Astrocyte (in vitro differentiated cells and primary cell): ENCODE data around the gene GLP1R.

Source experiments
- EZH2 ChIP-seq: IDR thresholded peaks from 2 replicates; pipeline ENCODE4 v1.6.1; 2012; ENCODE audit warnings: mild to moderate bottlenecking, low read length, inconsistent platforms; ENCODE audit not compliant: insufficient read depth
- TF ChIP-seq, protein P1 (sequence below): IDR thresholded peaks from 2 replicates; pipeline ENCODE4 v1.5.1; 2011; ENCODE audit warnings: low read depth, mild to moderate bottlenecking, inconsistent platforms, low read length, moderate library complexity; ENCODE audit not compliant: insufficient read depth

DNA sequence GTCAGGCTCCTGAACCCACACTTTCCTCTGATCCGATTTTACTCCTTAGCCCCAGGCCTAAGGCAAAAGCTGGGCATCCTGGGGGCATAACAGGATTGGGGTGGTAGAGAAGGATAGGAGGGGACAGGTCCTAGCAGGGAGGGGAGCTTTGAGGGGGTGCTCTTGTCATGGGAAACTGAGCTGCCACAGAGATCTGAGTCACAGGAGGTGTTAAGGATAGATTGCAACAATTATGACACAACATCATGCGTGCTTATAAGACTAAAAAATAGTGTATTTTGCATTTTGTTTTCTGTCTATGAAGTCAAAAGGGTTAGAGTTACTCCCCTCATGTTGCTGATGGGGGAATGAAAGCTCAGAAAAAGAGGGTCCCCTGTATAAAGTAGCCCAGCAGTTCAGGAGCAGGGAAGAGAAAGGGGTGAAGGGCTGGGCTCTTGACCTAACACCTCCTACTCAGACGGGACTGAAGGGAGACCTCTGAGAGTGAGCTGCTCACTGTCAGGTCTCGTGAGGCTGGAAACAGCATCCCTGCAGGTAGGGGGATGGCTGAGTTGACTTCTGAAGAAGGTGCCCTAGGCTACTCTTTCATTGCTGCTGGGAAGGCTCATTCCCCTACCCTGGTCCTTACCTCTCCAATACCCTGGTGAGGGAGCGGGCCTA is 2.0 kb downstream of the GLP1R start:
- TF ChIP-seq, protein P1, sequence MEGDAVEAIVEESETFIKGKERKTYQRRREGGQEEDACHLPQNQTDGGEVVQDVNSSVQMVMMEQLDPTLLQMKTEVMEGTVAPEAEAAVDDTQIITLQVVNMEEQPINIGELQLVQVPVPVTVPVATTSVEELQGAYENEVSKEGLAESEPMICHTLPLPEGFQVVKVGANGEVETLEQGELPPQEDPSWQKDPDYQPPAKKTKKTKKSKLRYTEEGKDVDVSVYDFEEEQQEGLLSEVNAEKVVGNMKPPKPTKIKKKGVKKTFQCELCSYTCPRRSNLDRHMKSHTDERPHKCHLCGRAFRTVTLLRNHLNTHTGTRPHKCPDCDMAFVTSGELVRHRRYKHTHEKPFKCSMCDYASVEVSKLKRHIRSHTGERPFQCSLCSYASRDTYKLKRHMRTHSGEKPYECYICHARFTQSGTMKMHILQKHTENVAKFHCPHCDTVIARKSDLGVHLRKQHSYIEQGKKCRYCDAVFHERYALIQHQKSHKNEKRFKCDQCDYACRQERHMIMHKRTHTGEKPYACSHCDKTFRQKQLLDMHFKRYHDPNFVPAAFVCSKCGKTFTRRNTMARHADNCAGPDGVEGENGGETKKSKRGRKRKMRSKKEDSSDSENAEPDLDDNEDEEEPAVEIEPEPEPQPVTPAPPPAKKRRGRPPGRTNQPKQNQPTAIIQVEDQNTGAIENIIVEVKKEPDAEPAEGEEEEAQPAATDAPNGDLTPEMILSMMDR = no peak
- TF ChIP-seq EZH2 = no peak
